HG02973 (cell line): Measurements from ENCODE around the gene DYNC1LI1.
A peak's percentile ranks its signal among the peaks of the same experiment; 100 is the strongest.
"Not testable (repeated sequence)": the region's sequence is repeated elsewhere in the genome, so short reads cannot be mapped to it uniquely, and the experiment has no call there.

Source experiments
- ATAC-seq: cut with Tn5 transposase; IDR thresholded peaks from one replicate; pipeline ENCODE4 v1.9.1; 2021; ENCODE audit warnings: moderate library complexity; ENCODE audit not compliant: unreplicated experiment

DYNC1LI1 gene

DNA sequence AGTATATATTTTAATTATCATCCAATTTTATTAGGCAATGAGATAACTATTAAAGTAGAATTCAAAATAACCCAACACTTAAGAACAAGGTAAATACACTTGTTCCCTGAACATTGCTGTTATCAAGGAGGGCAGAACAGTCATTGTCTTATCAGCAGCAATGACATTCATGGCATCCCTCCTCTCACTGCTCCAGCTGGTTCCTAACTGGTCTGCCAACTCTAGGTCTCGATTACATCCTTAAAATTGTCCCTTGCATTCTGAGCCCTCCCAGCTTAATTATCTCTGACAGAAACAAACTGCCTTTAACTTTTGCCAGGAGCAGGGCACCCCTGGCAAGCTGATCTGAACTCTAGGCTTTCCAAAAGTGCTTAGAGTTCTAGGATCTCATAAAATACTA is 14.0 kb upstream of the DYNC1LI1 start:
- no peak for ATAC-seq

DNA sequence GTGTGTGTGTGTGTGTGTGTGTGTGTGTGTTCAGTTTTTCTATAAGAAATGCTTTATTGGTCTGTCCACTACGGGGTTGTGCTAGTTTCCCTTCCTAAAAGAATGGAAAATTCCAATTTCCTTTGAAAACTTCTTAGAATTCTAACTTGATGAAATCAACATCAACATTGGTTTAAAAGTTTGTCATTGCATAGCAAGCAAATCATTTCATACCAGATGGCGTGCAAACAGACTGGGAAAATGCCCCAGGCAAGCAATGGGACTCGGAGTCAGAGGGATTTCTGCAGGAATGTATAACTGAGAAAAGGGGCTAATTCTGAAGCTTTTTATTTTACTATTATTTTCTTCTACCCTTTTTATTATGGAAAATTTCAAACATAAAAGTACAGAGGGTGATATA is 13.1 kb upstream of the DYNC1LI1 start:
- no peak for ATAC-seq

DNA sequence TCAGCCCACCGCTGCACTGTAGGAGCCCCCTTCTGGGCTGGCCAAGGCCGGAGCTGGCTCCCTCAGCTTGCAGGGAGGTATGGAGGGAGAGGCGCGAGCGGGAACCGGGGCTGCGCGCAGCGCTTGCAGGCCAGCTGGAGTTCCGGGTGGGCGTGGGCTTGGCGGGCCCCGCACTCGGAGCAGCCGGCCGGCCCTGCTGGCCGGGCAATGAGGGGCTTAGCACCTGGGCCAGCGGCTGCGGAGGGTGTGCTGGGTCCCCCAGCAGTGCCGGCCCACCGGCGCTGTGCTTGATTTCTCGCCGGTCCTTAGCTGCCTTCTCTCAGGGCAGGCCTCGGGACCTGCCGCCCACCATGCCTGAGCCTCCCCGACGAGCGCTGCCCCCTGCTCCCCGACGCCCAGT is 8.0 kb upstream of the DYNC1LI1 start:
- ATAC-seq = not testable (repeated sequence)

DNA sequence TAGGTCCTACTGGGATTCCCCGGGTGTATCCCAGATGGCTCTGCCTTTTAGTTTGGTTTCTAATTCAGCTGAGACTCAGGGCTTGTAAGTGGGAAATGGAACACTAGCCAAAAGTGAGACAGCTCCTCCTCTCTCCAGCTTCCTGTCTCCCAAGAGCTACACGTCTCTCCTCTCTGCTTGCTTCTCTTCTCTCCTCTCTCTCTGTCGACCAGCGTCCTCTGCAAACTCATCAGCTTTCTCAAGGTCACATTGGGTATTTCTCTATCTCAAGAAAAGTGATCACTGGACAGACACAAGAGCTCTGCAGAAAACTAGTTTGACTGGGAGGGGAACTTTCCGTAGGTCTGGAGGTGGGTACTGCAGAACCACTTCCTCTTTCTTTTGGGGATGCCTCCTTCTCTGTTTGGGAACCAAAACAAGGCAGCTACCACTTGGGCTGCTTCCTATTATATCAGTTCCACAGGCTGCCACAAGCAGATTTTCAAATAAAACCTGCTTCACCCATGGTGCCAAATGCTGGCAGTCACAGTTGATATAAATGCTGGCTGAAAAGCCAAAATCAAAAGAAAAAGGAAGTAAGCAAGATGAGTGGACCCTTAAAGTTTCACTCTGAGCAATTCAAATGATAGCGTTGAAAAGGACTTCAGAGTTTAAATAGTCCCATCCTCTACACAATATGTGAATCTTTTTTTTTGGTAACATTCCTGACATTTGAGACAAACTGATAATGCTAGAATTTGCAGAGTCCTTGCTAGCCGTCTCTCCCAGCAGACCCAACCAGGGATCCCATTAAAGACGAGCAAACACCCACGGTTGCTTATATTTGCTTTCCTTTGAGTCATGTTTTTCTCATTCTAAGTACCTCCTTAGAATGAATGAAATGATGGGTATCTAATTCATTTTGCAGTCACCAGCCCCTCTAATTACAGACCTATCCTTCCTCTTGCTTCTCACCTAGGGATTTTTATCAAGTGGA is 7.2 kb upstream of the DYNC1LI1 start:
- ATAC-seq = peak; percentile 96

DNA sequence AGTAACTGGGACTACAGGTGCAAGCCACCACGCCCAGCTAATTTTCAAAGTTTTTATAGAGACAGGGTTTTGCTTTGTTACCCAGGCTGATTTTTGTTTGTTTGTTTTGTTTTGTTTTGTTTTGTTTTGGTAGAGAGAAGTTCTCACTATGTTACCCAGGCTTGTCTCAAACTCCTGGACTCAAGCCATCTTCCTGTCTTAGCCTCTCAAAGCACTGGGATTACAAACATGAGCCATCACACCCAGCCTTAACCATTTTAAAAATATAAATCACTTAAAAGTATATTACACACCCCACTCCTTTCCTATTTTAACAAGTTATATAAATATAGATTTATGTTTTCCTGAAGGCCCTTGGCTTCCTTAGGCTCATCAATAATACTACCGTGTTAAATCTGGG is 6.5 kb upstream of the DYNC1LI1 start:
- ATAC-seq = peak; percentile 6

DNA sequence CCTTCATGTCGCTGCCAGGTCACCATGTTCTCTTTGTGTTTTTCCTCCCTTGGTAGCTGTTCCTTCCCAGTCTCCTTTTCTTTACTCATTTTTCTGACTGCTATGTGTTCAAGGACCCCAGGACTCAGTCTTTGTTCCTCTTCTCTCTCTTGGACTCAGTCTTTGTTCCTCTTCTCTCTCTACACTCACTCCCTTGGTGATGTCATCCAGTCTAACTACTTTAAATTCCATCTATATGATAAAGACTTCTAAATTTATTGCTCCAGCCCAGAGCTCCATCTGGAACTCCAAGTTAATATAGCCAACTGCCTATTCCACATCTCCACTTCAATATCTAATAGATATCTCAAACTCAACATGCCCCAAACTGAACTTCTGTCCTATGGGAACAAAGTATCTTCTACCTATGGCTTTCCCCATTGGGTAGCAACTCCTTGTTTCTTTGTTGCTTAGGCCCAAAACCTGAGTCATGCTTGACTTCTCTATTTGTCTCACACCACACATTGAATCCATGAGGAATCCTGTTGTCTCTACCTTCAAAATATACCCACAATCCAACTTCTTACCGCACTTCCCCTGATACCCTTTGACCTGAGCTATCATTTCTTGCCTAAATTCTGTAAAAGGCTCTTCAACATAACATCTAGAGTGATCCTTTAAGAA is 4.9 kb upstream of the DYNC1LI1 start:
- ATAC-seq = no peak

DNA sequence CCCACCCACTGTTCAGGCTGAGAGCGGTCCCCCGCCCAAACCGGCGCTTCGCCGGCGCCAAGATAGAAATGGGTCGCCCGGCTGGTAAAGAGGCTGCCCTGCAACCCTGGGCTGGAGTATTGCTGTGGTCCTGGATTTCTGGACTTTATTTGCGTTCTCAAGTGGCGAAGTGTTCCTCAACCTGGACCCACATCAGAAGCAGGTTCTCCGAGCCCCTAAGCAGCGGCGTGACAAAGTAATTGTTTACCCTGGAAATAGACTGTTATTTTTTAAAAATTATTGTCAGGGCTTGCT is 481 bp upstream of the DYNC1LI1 start:
- ATAC-seq = peak; percentile 27

DNA sequence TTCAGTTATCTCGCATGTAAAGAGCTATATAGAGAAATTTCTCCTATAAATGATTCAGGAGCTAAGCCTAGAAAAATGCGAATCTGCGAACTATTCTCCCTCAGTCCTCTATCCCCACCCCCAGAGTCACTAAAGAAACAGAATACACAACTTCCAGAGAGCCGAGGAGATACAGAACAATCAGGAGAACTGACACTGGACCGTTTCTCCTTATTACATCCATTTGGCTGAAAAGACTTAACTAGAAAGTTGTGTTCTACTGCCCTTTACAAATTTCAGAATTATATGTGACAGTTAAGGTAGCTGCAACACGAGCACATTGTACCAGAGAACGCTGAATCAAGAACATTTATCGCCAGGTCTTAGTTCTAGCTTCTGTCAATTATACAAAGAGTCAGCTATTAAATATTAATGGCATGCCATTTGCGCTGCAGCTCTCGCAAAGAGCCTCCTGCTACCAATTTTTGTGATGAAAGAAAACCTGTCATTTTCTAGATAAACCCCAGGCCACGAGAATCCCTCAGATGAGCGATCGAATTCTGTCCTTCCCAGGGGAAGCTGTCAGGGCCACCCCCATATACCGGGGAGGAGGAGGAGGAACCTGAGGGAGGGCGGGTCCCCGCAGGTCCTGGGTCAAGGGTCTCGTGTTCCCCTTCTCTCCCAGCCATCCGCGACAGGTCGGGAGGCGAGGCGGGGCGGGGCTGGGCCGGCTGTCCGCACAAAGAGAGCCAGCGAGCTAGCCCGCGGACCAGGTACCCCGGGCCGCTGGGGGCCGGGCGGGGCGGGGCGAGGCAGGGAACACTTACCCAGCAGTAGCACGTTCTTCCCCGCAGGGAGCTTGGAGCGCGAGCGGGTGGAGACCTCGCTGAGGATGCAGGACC is 878 bp downstream of the DYNC1LI1 start:
- peak; percentile 38 for ATAC-seq

DNA sequence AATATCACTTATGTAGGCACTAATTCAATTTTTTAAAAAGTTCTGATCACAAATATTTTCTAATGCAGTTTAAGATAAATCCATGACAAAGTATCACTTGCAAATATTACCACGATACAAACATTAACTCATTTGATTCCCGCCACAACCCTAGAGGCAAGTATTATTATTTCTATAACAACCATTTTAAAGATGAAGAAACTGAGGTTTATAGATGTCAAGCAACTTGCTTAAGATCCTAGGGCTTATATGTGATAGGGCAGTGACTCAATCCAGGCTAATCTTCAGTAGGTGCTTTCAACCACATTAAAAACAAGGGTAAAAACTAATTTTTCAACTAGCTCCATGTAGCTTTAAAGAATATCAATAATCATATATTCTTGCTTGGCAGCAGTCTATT is 1.7 kb downstream of the DYNC1LI1 start:
- no peak for ATAC-seq

DNA sequence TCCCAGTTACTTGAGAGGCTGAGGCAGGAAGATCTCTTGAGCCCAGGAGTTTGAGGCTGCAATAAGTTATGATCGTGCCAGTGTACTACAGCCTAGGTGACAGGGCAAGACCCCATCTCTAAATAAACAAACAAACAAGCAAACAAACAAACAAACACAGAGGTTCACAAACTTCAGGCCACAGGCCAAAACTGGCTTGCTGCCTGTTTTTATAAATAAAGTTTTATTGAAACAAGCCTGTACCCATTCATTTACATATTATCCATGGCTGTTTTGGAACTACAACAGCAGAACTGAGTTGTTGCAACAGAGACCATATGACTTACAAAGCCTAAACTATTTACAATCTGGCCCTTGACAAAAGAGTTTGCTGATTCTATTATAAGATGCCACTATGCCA is 6.5 kb downstream of the DYNC1LI1 start:
- ATAC-seq = no peak

DNA sequence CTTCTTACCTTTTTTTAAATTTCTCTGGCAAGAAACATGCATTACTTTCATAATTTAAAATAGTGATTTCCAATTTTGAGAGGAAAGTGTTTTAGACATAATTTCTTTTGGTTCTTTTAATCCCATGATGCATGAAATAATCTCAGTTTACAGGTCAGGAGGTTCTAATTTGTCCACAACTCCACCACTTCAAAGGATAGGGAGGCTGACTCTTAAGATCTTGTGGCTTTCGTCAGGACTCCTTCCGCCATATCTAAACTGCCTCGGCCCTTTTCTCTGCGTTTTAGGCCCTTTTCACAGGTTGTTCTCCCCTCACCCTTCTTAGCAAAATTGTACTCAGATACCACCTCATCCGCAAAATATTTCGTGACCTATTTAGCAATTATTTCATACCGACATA is 8.0 kb downstream of the DYNC1LI1 start:
- ATAC-seq = no peak

DNA sequence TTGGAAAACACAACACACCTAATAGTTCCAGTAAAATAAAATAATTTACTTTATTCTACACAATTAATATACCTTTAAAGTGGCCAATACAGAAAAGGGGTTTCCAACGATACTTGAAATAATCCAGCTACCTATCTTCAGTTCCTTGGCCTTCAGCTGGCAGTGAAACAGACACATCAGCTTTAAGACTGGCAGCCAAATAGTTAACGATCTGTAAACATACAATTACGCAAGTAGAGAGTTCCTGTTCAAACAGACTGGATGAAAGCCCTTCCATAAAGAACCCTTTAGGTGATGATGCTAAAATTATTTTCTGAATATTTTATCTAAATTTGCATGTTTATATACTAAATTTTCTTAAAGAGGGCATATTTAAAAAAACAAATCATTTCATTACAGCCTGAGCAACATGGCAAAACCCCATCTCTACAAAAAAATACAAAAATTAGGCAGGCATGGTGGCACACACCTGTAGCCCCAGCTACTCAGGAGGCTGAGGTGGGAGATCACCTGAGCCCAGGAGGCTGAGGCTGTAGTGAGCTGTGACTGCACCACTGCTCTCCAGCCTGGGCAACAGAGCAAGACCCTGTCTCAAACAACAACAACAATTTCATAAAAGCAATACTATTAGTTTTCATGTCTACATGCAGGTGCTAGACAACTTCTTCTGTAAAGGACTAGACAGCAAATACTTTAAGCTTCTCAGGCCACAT is 12.9 kb downstream of the DYNC1LI1 start:
- ATAC-seq = no peak

DNA sequence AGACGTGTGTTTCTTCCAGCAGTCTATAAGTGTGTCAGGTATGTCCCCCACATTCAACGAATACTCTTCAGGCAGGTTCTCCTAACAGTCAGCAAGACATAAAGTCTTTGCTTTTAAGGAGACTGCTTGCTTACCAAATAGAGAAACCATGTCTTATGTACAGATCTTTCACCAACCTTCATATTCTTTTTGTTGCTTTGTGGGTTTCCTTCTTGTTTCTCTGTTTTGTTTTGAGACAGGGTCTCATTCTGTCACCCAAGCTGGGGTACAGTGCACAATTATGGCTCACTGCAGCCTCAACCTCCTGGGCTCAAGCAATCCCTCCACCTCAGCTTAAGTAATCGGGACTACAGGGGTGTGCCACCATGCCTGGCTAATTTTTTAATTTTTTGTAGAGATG is 14.3 kb downstream of the DYNC1LI1 start:
- ATAC-seq = no peak

DNA sequence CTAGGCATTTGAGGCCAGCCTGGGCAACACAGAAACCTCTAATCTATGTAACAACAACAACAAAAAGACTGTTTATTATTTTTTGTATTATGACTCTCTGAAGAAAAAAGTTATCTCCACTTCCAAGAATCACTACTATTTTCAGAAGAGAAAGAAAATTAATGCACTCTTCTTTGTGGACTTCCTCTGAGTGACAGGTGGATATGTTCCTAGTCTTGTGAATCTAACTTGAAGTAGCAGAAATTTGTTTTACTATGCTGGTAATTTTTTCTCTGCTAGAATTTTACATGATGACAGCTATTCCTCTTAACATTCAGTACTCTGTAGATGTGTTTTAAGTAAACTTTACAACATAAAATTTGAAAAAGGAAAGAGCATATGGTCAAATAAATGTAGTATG is 16.7 kb downstream of the DYNC1LI1 start:
- no peak for ATAC-seq

DNA sequence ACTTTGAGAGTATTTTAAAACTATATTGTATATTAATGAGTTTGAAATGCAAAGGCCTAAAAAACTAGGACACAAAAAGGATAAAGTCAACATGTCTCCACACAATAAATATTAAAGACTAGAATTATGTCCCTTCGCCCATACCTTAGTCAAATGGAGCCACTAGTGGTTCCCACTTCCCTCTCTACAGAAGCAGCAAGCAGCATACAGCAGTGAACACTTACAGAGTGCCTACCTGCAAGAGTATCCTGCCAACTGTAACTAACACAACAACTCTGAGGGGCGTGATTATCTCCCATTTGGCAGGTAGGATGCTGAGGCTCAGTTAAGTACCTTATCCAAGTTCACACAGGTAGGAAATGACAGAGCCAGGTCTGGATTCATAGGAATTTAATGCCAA is 17.2 kb downstream of the DYNC1LI1 start:
- no peak for ATAC-seq

DNA sequence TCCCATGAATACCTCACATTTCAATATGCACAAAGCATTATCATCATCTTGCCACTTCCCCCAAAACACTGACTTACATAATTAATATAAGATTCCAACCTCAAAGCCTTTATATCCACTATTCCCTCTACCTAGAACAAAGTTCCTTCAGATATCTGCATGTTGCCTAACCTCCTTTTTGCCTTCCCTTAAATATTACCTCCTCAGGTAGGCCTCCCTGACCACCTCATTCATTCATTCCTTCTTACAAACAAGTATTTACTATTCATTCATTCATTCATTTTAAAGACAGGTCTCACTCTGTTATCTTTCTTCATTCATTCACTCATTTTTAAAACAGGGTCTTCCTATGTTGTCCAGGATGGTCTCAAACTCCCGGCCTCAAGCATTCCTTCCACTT is 18.6 kb downstream of the DYNC1LI1 start:
- no peak for ATAC-seq

DNA sequence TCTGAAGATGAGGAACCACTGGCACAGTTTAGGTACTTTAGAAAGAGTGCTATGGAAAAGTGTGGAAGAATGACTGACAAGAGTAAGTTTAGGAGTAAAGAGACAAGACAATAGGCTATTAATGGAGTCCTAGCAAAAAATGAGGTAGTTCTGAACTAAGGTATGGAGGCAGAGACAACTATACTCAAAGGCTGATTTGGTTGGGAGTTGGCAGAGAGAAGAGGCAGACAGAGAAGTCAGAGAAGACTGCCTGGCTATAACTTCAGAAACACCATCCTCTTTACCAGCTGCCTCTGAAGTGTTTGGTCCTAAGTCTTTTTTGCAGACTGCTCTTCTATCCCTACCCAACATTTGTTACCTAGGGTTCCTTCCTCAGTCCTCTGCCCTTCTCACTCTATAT is 19.2 kb downstream of the DYNC1LI1 start:
- ATAC-seq = no peak

DNA sequence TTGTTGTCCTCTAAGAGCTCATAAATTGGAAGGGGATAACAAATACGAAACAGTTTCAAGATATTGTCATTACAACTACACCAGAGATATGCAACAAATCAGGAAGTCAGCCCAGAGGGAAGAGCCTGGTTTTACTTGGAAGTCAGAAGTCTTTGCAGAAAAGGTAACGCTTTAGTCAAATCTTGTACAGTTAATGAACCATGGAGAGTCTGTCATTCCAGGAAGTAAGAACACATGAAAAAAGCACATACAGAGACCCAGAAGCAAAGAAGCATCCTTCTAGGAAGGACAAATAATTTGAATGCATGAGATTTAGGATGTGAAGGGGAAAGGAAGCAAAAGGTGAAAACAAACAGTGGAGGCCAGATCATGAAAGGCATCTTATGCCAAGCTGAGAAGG is 19.6 kb downstream of the DYNC1LI1 start:
- ATAC-seq = no peak

DNA sequence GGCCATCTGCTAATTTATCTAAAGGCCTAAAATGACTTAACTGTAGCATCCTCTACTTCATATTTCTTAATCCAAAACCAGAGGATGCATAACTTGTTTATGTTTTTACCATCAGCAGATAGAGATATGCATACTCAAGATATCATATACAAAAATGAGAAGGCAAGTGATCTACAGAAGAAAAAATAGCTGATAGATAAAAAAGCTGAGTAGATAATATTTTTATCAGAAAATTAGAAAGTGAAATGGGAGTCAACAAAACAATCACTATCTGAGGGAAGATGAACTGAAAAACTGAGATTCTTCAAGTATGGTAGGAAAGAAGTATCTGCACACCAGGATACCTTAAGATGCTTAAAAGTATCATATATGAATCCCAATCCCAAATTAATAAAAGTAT is 25.4 kb downstream of the DYNC1LI1 start:
- no peak for ATAC-seq

DNA sequence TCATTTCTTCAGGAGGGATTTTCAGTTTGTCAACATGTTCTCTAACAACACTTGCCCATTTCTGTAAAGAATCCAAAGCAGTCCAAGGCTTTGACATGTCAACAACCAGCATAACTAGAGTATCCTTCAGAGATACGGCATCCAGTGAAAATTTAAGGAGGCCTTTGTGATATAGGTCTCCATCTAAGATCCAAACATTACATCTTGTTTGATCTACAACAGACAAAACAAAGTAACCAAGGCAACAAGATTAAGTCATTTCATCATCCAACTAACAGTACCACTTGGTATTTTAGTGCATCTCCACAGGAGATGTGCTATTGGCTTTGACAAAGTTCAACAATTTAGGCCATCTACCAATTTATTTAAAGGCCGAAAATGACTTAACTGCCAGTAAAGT is 25.8 kb downstream of the DYNC1LI1 start:
- ATAC-seq = no peak

DNA sequence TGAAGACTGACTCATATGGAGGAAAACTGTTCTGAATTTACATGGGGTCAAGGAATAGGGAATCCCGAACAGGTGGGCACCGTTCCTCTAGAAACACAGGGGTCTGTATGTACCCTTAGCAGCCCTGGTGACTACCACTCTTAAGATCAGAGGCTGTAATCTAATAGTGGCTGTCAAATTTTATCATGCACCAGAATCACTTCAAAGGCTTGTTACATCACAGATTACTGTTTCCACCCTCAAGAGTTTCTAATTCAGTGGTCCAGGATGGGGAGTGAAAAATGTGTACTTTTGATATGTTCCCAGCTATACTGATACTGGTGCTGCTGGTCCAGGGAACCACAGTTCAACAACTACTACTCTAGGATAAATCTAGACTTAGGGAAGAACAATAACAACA is 27.9 kb downstream of the DYNC1LI1 start:
- ATAC-seq = no peak
